ENCODE measurements around the gene SPSB2. TPM values are rescaled to one million over a fixed set of nuclear protein-coding genes. Genes with fewer than 3 reads are reported as not detected.
"Not testable (repeated sequence)": the region's sequence is repeated elsewhere in the genome, so short reads cannot be mapped to it uniquely, and the experiment has no call there.

SPSB2 gene
- total RNA-seq, 1 donor from 2014 or later, result 15.8 TPM

DNA sequence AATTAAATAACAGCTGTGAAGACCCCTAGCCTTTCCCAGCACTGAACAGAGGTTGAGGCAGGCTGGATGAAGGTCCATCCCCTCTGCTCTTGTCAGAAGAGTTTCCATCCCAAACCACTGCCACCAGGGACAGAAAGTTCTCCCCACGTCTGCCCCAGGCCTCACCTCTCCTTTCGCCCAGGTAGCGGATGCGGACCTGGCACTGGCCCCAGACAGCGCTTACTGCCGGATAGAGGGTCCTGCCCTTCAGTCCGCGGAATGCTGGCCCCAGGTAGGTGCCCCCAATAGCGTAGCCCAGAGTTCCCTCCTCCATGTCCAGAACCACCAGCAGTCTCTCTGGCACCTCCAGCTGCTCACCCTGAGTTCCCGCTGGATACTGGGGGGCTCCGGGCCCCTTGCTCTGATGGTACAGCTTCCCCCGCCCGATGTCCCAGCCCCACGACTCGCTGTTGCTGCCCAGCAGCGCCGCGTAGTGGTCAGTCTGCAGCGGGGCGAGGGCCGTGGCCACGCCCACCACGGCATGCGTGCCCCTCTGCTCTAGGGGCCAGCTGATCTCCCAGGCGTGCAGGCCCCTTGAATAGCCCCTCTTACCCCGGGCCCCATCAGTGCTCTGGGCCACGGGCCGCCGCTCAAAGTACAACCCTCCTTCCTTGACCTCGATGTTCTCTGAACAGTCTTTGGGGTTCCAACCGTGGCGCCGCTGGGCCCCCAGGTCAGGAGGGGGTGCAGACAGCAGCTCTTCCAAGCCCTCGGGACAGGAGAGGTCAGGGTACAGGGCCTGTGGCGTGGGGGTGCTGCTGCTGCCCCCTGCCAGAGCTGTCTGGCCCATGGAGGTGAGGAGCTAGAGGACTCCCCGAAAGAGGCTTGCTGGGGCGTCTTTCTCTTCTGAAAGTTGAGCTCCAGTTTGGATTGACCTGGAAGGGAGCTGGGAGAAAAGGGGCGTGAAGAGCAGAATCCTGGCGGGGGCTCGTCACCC, 742 bp downstream of the SPSB2 start:
- intact Hi-C loops (cut with micrococcal nuclease), result loop anchor here (1.0 to 5.0 kb wide), 14 partner anchors 19 to 1370 kb away; partner anchors contain the start of genes CHD4, EMG1, ENO2 and FOXJ2

DNA sequence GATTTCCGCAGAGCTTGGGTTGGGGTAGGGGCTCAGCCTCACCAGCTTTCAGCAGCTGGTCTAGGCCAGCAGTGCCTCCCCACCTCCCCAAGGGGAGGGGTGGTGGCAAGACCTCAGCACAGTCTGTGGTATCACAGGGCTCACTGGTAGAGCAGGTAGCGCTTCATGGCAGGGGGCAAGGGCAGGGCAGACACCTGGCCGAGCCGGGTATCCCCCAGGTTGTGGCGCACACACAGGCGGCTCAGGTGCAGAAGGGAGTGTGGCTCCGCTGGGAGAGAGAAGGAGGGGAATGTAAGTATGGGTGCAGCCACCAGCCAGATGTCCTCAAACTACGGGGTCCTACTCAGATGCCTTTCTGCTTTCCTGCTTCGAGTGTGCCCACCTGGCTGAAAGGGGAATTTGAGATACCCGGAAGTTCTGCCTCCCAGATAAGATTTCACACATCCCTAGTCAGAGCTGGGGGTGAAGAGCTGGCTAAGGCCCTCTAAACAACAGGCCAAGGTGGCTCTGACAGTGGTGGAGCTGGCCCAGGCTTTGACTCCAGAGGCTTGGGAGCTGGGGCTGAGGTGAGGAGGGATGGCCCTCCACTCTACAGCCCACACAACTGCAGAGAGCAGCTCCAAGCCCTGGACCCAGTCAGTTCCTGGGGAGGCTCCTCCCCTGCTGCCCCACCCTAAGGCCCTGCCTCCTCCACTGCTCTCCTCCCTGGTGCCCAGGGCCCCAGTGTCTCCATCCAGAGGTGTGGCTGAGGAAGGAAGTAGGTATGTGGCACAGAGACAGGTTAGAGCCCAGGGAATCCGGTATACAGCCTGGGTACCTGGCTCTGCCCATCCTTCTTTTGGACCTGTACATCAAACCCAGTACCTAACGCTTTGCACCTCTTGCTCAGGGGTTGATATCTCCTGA, 1.8 kb downstream of the SPSB2 start:
- intact Hi-C loops (cut with micrococcal nuclease), result loop anchor here (5.0 kb wide), 1 partner anchor 1161 kb away; the partner anchor contains the start of gene FOXJ2

GRCh38 chr12:6870304-6870703, 2.8 kb downstream of the SPSB2 start:
- intact Hi-C loops (cut with micrococcal nuclease), result loop anchor here (5.0 kb wide), 1 partner anchor 1162 kb away; the partner anchor contains the start of gene FOXJ2

GRCh38 chr12:6869049-6870021, 3.8 kb downstream of the SPSB2 start:
- intact Hi-C loops (cut with micrococcal nuclease), result loop anchor here (1.0 to 5.0 kb wide), 9 partner anchors 22 to 1163 kb away; partner anchors contain the start of genes C12orf57, C1R, FOXJ2 and LRRC23

GRCh38 chr12:6868211-6869048, 4.7 kb downstream of the SPSB2 start:
- intact Hi-C loops (cut with micrococcal nuclease), result loop anchor here (1.0 kb wide), 8 partner anchors 23 to 320 kb away; partner anchors contain the start of genes C12orf57, C1R and LRRC23

GRCh38 chr12:6867413-6868210, 5.5 kb downstream of the SPSB2 start, which contains the start of gene TPI1:
Gene TPI1, plus strand, starts transcription at chr12:6867531. Its CDS starts 36 bp downstream, at chr12:6867567.
- intact Hi-C loops (cut with micrococcal nuclease), result loop anchor here (1.0 kb wide), 2 partner anchors 15 to 114 kb away; partner anchors contain the start of genes MLF2 and USP5

DNA sequence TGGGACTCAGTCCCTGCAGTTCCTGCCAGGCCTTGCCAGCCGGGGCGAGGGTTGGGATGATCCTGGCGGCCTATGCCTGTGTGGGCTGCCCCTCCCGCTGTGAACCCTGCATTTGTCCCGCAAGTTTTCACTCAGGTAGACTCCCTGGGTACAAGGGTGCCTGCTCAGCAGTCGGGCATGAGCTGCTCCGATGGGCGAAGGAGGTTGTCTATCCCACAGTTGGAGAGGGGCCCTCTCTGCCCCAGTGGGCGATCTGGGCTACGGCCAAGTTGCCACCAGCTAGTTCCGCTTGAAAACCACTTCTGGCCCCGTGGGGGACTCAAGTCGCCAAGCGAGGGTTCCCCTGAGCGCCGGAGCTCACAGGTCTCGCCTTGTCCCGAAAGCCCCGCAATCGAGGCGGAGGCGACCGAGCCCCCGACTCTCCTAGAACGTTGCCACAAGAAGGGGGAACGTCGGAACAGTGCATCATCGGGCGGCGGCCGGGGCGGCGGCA, 6.1 kb downstream of the SPSB2 start:
- intact Hi-C loops (cut with micrococcal nuclease), result loop anchor here (1.0 kb wide), 2 partner anchors 15 to 114 kb away; partner anchors contain the start of genes MLF2 and USP5

- intact Hi-C loops (cut with micrococcal nuclease), result no loop called here
Measured at GRCh38 chr12:6866163-6866919, 6.8 kb downstream of the SPSB2 start.

DNA sequence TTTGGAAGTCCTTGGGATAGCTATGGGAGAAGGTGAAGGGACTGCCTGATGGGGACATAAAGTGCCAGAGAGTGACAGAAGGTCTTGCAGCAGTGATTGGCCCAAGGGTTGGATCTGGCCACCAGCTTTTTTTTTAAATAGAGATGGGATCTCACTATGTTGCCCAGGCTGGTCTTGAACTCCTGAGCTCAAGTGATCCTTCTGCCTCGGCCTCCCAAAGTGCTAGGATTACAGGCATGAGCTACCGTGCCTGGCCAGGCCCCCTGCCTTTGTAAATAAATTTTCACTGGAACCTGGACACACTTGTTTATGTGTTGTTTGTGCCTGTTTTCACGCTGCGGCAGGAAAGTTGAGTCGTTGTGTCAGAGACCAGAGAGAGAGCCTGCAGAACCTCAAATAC, 7.8 kb downstream of the SPSB2 start:
- intact Hi-C loops (cut with micrococcal nuclease), result not testable (repeated sequence)

- intact Hi-C loops (cut with micrococcal nuclease), result no loop called here
Measured at GRCh38 chr12:6863586-6864321, 9.3 kb downstream of the SPSB2 start.

DNA sequence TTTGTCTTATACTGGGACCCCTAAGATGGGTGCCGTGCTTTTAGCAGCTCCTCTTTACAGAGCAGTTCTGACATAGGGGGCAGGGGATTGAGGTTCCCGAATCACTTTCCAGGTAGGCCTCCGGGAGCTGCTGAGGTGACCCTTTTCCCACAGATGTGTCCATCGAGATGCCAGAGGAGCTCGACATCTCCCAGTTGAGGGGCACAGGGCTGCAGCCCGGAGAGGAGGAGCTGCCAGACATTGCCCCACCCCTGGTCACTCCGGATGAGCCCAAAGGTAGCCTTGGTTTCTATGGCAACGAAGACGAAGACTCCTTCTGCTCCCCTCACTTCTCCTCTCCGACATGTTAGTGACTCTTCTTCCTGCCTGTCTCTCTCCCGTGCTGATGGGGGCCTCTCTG, 10.1 kb downstream of the SPSB2 start:
- intact Hi-C loops (cut with micrococcal nuclease), result no loop called here

- intact Hi-C loops (cut with micrococcal nuclease), result no loop called here
Measured at GRCh38 chr12:6861391-6861790, 11.7 kb downstream of the SPSB2 start.

- intact Hi-C loops (cut with micrococcal nuclease), result no loop called here
Measured at GRCh38 chr12:6860942-6861341, 12.2 kb downstream of the SPSB2 start.

DNA sequence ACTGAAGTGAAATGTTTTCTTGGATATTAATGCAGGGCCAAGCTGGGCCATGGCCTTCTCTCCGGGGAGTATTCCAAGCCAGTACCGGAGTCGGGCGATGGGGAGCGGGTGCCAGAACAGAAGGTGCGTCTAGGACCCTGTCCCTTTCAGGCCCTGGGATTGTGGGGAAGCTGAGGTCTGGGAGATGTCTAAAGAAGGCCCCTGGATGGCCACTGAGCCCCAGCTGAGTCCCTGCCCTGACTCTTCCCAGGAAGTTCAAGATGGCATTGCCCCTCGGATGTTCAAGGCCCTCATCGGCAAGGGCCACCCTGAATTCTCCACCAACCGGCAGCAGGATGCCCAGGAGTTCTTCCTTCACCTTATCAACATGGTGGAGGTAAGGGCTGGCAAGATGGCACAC, 13.0 kb downstream of the SPSB2 start:
- intact Hi-C loops (cut with micrococcal nuclease), result no loop called here

- intact Hi-C loops (cut with micrococcal nuclease), result no loop called here
Measured at GRCh38 chr12:6858799-6859198, 14.3 kb downstream of the SPSB2 start.

- intact Hi-C loops (cut with micrococcal nuclease), result no loop called here
Measured at GRCh38 chr12:6855322-6855721, 17.8 kb downstream of the SPSB2 start.

Data from T-helper 1 cell treated with Interleukin-12 subunit alpha and Interleukin-12 subunit beta and Interleukin-4 antibody, amounts not matched to agents 30 ng/mL and 1 ng/mL, for 36 hours (primary cell).